Mesenchymal stem cell (in vitro differentiated cells and primary cell): ENCODE data around the gene CAPN3.
A peak's percentile ranks its signal among the peaks of the same experiment; 100 is the strongest.

ENCODE experiments used
- DNase-seq: peaks from one replicate; pipeline ENCODE4 v3.0.0-alpha.2; 2013
- H2AFZ ChIP-seq: one replicate; pipeline ENCODE4 v1.6.1; 2013; ENCODE audit warnings: low read depth, mild to moderate bottlenecking, control low read depth, inconsistent platforms, low read length, moderate library complexity
- H2AK5ac ChIP-seq: 2 replicates; pipeline ENCODE4 v1.6.1; 2013; ENCODE audit warnings: low read length, moderate library complexity, mild to moderate bottlenecking, inconsistent platforms; ENCODE audit not compliant: severe bottlenecking
- H2BK120ac ChIP-seq: one replicate; pipeline ENCODE4 v1.6.1; 2013; ENCODE audit warnings: low read depth, mild to moderate bottlenecking, inconsistent platforms, low read length, moderate library complexity
- H2BK12ac ChIP-seq, 2 experiments: one replicate each; pipeline ENCODE4 v1.6.1; 2013; ENCODE audit warnings: inconsistent platforms in 2 of 2, low read length in 2 of 2, mild to moderate bottlenecking in 2 of 2, moderate library complexity in 2 of 2, control low read depth in 1 of 2
- H2BK15ac ChIP-seq: one replicate; pipeline ENCODE4 v1.6.1; 2013; ENCODE audit warnings: mild to moderate bottlenecking, low read depth, inconsistent platforms; ENCODE audit not compliant: poor library complexity, severe bottlenecking
- H2BK5ac ChIP-seq: 2 replicates; pipeline ENCODE4 v1.6.1; 2013; ENCODE audit warnings: low read depth, mild to moderate bottlenecking, low read length, control low read depth, inconsistent platforms; ENCODE audit not compliant: poor library complexity, severe bottlenecking
- H3K14ac ChIP-seq, 2 experiments: one replicate each; pipeline ENCODE4 v1.6.1; 2013; ENCODE audit warnings: inconsistent platforms in 2 of 2, low read length in 2 of 2, control low read depth in 1 of 2, mild to moderate bottlenecking in 1 of 2, moderate library complexity in 1 of 2
- H3K18ac ChIP-seq, 2 experiments: one replicate each; pipeline ENCODE4 v1.6.1; 2013; ENCODE audit warnings: inconsistent platforms in 2 of 2, low read length in 2 of 2, control low read depth in 1 of 2, low read depth in 1 of 2, mild to moderate bottlenecking in 1 of 2
- H3K23ac ChIP-seq, 2 experiments: one replicate each; pipeline ENCODE4 v1.6.1; 2013; ENCODE audit warnings: inconsistent platforms in 2 of 2, low read length in 2 of 2, mild to moderate bottlenecking in 2 of 2, moderate library complexity in 2 of 2, control low read depth in 1 of 2
- H3K27ac ChIP-seq: 2 replicates; pipeline ENCODE4 v1.5.1; 2013; ENCODE audit warnings: mild to moderate bottlenecking, moderate library complexity, low read length, control low read depth, inconsistent platforms; ENCODE audit not compliant: poor library complexity, severe bottlenecking
- H3K27me3 ChIP-seq, 2 experiments: 2 replicates each; pipeline versions ENCODE4 v1.6.1 to v1.7.0; 2013; ENCODE audit warnings: low read length in 2 of 2, mild to moderate bottlenecking in 2 of 2, moderate library complexity in 2 of 2, control low read depth in 1 of 2, inconsistent platforms in 1 of 2; ENCODE audit not compliant: control insufficient read depth in 1 of 2, insufficient read depth in 1 of 2
- H3K36me3 ChIP-seq, 2 experiments: 2 replicates each; pipeline versions ENCODE4 v1.6.1 to v1.7.0; 2013; ENCODE audit warnings: low read length in 2 of 2, control low read depth in 1 of 2, inconsistent platforms in 1 of 2, low read depth in 1 of 2, mild to moderate bottlenecking in 1 of 2; ENCODE audit not compliant: insufficient read depth in 2 of 2, control insufficient read depth in 1 of 2
- H3K4ac ChIP-seq, 2 experiments: one replicate each; pipeline ENCODE4 v1.6.1; 2013; ENCODE audit warnings: inconsistent platforms in 2 of 2, low read length in 2 of 2, mild to moderate bottlenecking in 2 of 2, moderate library complexity in 2 of 2, control low read depth in 1 of 2, low read depth in 1 of 2
- H3K4me1 ChIP-seq: 2 replicates; pipeline ENCODE4 v1.6.1; 2013; ENCODE audit warnings: low read depth, low read length, control low read depth; ENCODE audit not compliant: control insufficient read depth, insufficient read depth
- H3K4me2 ChIP-seq: 2 replicates; pipeline ENCODE4 v1.6.1; 2013; ENCODE audit warnings: low read length, mild to moderate bottlenecking, inconsistent platforms; ENCODE audit not compliant: poor library complexity, severe bottlenecking
- H3K4me3 ChIP-seq, 2 experiments: 2 replicates each; pipeline versions ENCODE4 v1.5.1 to v1.7.0; 2013; ENCODE audit warnings: low read length in 2 of 2, mild to moderate bottlenecking in 2 of 2, control low read depth in 1 of 2, low read depth in 1 of 2; ENCODE audit not compliant: insufficient read depth in 1 of 2
- H3K79me1 ChIP-seq: replicated peaks from 2 replicates; pipeline ENCODE4 v1.6.1; 2013; ENCODE audit warnings: mild to moderate bottlenecking, control low read depth, low read length, inconsistent platforms; ENCODE audit not compliant: poor library complexity, severe bottlenecking
- H3K9ac ChIP-seq: 2 replicates; pipeline ENCODE4 v1.7.0; 2013; ENCODE audit warnings: mild to moderate bottlenecking, low read length, moderate library complexity
- H3K9me3 ChIP-seq: 2 replicates; pipeline ENCODE4 v1.7.0; 2013; ENCODE audit warnings: mild to moderate bottlenecking, low read length; ENCODE audit not compliant: control insufficient read depth
- H4K8ac ChIP-seq: one replicate; pipeline ENCODE4 v1.6.1; 2013; ENCODE audit warnings: inconsistent platforms, mild to moderate bottlenecking, low read length, moderate library complexity
- H4K91ac ChIP-seq: one replicate; pipeline ENCODE4 v1.6.1; 2013; ENCODE audit warnings: mild to moderate bottlenecking, low read length, inconsistent platforms
- whole genome bisulfite sequencing: methylation state at CpG from one replicate; pipeline ENCODE4 v1.1.7; 2013; ENCODE audit warnings: mixed read lengths; 5-methylcytosine and 5-hydroxymethylcytosine counted together

CAPN3 gene

GRCh38 chr15:42427429-42428223 lies 68.3 kb downstream of the CAPN3 start:
- H3K27me3 ChIP-seq, result no peaks in the 10 kb centered on the region
- no peak overlapping the region for H3K4me2 ChIP-seq
- no peak overlapping the region for H3K18ac ChIP-seq
- peak overlapping the region; percentile 30 for H3K27ac ChIP-seq
- no peak overlapping the region for H2AK5ac ChIP-seq
- H2AFZ ChIP-seq, result no peak overlapping the region
- WGBS, result 100% methylated on average over 6 of the region's 7 CpGs
- H3K79me1 ChIP-seq, result peaks cover 4% of the 10 kb centered on the region
- no peak overlapping the region for H2BK120ac ChIP-seq
- H2BK12ac ChIP-seq, result no peak overlapping the region
- no peaks in the 10 kb centered on the region for H3K4me1 ChIP-seq
- H3K9me3 ChIP-seq, result no peaks in the 10 kb centered on the region
- no peak overlapping the region for H4K8ac ChIP-seq
- H3K14ac ChIP-seq, result no peak overlapping the region
- no peak overlapping the region for H3K23ac ChIP-seq
- peak overlapping the region; percentile 30 for H3K9ac ChIP-seq
- H2BK15ac ChIP-seq, result no peak overlapping the region
- no peak for DNase-seq
- no peak overlapping the region for H3K4ac ChIP-seq
- no peak overlapping the region for H4K91ac ChIP-seq
- peaks cover 44 to 96% of the 10 kb centered on the region in 2 experiments for H3K36me3 ChIP-seq
- H2BK5ac ChIP-seq, result no peak overlapping the region
- H3K4me3 ChIP-seq, result no peak overlapping the region

- 92% methylated on average over 3 of the region's 5 CpGs for WGBS
- peaks cover 19% of the 10 kb centered on the region for H3K79me1 ChIP-seq
- no peak overlapping the region for H2BK120ac ChIP-seq
- no peak overlapping the region for H3K4ac ChIP-seq
- no peak overlapping the region for H3K4me2 ChIP-seq
- H2AK5ac ChIP-seq, result no peak overlapping the region
- H2BK12ac ChIP-seq, result no peak overlapping the region
- no peaks in the 10 kb centered on the region for H3K9me3 ChIP-seq
- no peak overlapping the region for H2BK5ac ChIP-seq
- H3K27me3 ChIP-seq, result no peaks in the 10 kb centered on the region
- H3K14ac ChIP-seq, result no peak overlapping the region
- H2BK15ac ChIP-seq, result no peak overlapping the region
- DNase-seq, result peak; percentile 18
- no peak overlapping the region for H3K23ac ChIP-seq
- no peak overlapping the region for H3K4me3 ChIP-seq
- H3K18ac ChIP-seq, result no peak overlapping the region
- peaks cover 2% of the 10 kb centered on the region for H3K4me1 ChIP-seq
- H4K91ac ChIP-seq, result no peak overlapping the region
- no peak overlapping the region for H3K27ac ChIP-seq
- H2AFZ ChIP-seq, result no peak overlapping the region
- no peak overlapping the region for H3K9ac ChIP-seq
- peaks cover 28 to 92% of the 10 kb centered on the region in 2 experiments for H3K36me3 ChIP-seq
- no peak overlapping the region for H4K8ac ChIP-seq
Measured at GRCh38 chr15:42444415-42445063, 85.2 kb downstream of the CAPN3 start.

GRCh38 chr15:42445551-42445950 lies 86.2 kb downstream of the CAPN3 start:
- no peak overlapping the region for H3K4me3 ChIP-seq
- H3K9ac ChIP-seq, result no peak overlapping the region
- peaks cover 32 to 92% of the 10 kb centered on the region in 2 experiments for H3K36me3 ChIP-seq
- H2BK5ac ChIP-seq, result no peak overlapping the region
- no peak overlapping the region for H2AFZ ChIP-seq
- no peak overlapping the region for H2BK15ac ChIP-seq
- H2BK12ac ChIP-seq, result no peak overlapping the region
- no peaks in the 10 kb centered on the region for H3K27me3 ChIP-seq
- H2AK5ac ChIP-seq, result no peak overlapping the region
- no peak overlapping the region for H3K23ac ChIP-seq
- no peaks in the 10 kb centered on the region for H3K9me3 ChIP-seq
- H3K14ac ChIP-seq, result no peak overlapping the region
- H3K4me2 ChIP-seq, result no peak overlapping the region
- no peak for DNase-seq
- H2BK120ac ChIP-seq, result no peak overlapping the region
- peaks cover 2% of the 10 kb centered on the region for H3K4me1 ChIP-seq
- peaks cover 25% of the 10 kb centered on the region for H3K79me1 ChIP-seq
- H4K8ac ChIP-seq, result no peak overlapping the region
- no peak overlapping the region for H3K4ac ChIP-seq
- no peak overlapping the region for H3K27ac ChIP-seq
- no peak overlapping the region for H4K91ac ChIP-seq
- H3K18ac ChIP-seq, result no peak overlapping the region

GRCh38 chr15:42447599-42447998 lies 88.3 kb downstream of the CAPN3 start:
- no peak for DNase-seq
- H2BK5ac ChIP-seq, result no peak overlapping the region
- no peak overlapping the region for H2AFZ ChIP-seq
- no peaks in the 10 kb centered on the region for H3K27me3 ChIP-seq
- no peak overlapping the region for H2BK120ac ChIP-seq
- H3K9me3 ChIP-seq, result no peaks in the 10 kb centered on the region
- no peak overlapping the region for H3K9ac ChIP-seq
- no peak overlapping the region for H2BK12ac ChIP-seq
- peaks cover 2% of the 10 kb centered on the region for H3K4me1 ChIP-seq
- no peak overlapping the region for H3K4me3 ChIP-seq
- no peak overlapping the region for H2BK15ac ChIP-seq
- H3K79me1 ChIP-seq, result peaks cover 26% of the 10 kb centered on the region
- H3K14ac ChIP-seq, result no peak overlapping the region
- H3K36me3 ChIP-seq, result peaks cover 35 to 88% of the 10 kb centered on the region in 2 experiments
- H3K27ac ChIP-seq, result no peak overlapping the region
- no peak overlapping the region for H3K4ac ChIP-seq
- H2AK5ac ChIP-seq, result no peak overlapping the region
- H3K23ac ChIP-seq, result no peak overlapping the region
- H3K18ac ChIP-seq, result no peak overlapping the region
- H4K8ac ChIP-seq, result no peak overlapping the region
- WGBS, result 94% methylated on average over 2 of the region's 2 CpGs
- H3K4me2 ChIP-seq, result no peak overlapping the region
- H4K91ac ChIP-seq, result no peak overlapping the region
